ENCODE measurements around the gene SORL1.

Gene SORL1

DNA sequence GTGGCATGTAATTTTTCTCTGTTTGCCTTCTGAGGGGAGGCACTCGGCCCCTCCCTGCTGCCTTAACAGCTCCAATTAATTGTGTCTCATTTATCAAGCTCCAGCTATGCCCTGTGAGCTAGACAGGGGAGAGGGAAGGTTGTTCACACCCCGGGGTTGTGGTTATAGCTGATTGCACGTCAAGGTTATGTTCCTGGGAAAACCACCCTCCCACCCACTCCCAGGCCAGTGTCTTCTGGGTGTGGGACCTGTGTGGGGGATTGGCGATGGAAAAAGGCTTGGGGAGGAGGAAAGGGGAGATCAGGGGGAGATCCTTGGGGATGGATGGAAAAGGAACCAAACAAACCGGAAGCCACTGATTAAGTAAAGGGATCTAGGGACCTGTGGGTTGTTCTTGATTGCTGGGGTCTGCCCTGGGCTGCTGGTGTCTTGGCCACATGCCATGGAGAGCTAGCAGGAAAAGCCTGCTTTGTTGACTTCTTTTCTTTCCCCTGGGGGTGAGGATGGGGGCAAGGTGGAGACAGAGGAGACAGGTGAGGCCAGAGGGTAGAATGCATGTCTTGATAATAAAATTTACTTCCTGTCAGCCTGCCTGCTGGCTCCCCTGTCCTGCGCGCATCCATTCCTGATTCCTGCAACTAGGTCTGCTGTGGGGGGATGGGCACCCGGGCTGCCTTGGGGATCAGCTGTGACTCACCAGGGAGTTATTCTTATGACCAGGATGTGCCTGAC, 14.1 kb downstream of the SORL1 start:
- H3K79me2 ChIP-seq (ENCODE audit: insufficient read depth, low read length): peaks cover 85% of the 10 kb centered on the region
- peaks cover 74% of the 10 kb centered on the region for H3K4me1 ChIP-seq (ENCODE audit: insufficient read depth, low read length, severe bottlenecking)
- H3K4me2 ChIP-seq (ENCODE audit: low read length): peak overlapping the region; percentile 59
- H3K4me3 ChIP-seq (ENCODE audit: low read depth, low read length, poor library complexity, severe bottlenecking): peak overlapping the region; percentile 34
- no peak for TF ChIP-seq EZH2 (IDR thresholded peaks at IDR 0.05; ENCODE audit: borderline replicate concordance, low read length)
- TF ChIP-seq, protein P1, sequence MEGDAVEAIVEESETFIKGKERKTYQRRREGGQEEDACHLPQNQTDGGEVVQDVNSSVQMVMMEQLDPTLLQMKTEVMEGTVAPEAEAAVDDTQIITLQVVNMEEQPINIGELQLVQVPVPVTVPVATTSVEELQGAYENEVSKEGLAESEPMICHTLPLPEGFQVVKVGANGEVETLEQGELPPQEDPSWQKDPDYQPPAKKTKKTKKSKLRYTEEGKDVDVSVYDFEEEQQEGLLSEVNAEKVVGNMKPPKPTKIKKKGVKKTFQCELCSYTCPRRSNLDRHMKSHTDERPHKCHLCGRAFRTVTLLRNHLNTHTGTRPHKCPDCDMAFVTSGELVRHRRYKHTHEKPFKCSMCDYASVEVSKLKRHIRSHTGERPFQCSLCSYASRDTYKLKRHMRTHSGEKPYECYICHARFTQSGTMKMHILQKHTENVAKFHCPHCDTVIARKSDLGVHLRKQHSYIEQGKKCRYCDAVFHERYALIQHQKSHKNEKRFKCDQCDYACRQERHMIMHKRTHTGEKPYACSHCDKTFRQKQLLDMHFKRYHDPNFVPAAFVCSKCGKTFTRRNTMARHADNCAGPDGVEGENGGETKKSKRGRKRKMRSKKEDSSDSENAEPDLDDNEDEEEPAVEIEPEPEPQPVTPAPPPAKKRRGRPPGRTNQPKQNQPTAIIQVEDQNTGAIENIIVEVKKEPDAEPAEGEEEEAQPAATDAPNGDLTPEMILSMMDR (IDR thresholded peaks at IDR 0.05; ENCODE audit: low read length): no peak
- H2AFZ ChIP-seq (ENCODE audit: low read length): no peak overlapping the region
- no peaks in the 10 kb centered on the region for H3K9me2 ChIP-seq (ENCODE audit: low read depth, low read length)
- H3K36me3 ChIP-seq (ENCODE audit: insufficient read depth, low read length): peaks cover 33% of the 10 kb centered on the region
- no peaks in the 10 kb centered on the region for H3K27me3 ChIP-seq (ENCODE audit: insufficient read depth, low read length)
- no peaks in the 10 kb centered on the region for H3K9me3 ChIP-seq (ENCODE audit: low read length)
- no peaks in the 10 kb centered on the region for H3F3A ChIP-seq (ENCODE audit: insufficient read depth, low read length)
- no peaks in the 10 kb centered on the region for H4K20me1 ChIP-seq (ENCODE audit: insufficient read depth, low read length)
- peak overlapping the region; percentile 14; the same call in 1 of the 2 replicates for H3K9ac ChIP-seq (ENCODE audit: low read length)
- peak overlapping the region; percentile 91 for H3K27ac ChIP-seq (ENCODE audit: low read depth, low read length, poor library complexity, severe bottlenecking)

DNA sequence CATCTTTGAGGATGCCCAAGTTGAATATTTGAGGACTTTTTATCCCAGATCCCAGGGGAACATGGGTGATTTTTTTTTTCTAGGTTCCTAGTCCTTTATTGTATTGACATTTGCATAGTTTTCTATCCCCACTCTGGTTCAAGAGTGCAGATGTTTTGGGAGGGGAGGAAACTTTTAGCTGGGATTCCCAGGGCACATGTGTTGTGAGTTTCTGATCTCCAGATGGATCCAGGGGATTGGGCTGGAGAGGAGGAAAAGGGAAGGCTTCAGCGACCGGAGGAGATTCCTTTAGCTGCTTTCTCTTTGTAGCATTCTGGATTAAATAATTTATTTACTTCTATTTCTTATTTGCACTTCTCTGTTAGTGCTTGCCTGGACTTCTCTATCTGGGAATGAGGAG, 15.4 kb downstream of the SORL1 start:
- TF ChIP-seq EZH2 (IDR thresholded peaks at IDR 0.05; ENCODE audit: borderline replicate concordance, low read length): no peak
- TF ChIP-seq, protein P1 (IDR thresholded peaks at IDR 0.05; ENCODE audit: low read length): no peak
- Histone ChIP-seq H3K9me2 (ENCODE audit: low read depth, low read length) (no peaks in the 10 kb centered on the region), H3K9me3 (ENCODE audit: low read length) (no peaks in the 10 kb centered on the region), H3K27ac (ENCODE audit: low read depth, low read length, poor library complexity, severe bottlenecking) (peak overlapping the region; percentile 79), H3K4me3 (ENCODE audit: low read depth, low read length, poor library complexity, severe bottlenecking) (peak overlapping the region; percentile 30), H3K36me3 (ENCODE audit: insufficient read depth, low read length) (peaks cover 45% of the 10 kb centered on the region), H3K79me2 (ENCODE audit: insufficient read depth, low read length) (peaks cover 73% of the 10 kb centered on the region), H3K27me3 (ENCODE audit: insufficient read depth, low read length) (no peaks in the 10 kb centered on the region), H3K4me1 (ENCODE audit: insufficient read depth, low read length, severe bottlenecking) (peaks cover 62% of the 10 kb centered on the region), H3F3A (ENCODE audit: insufficient read depth, low read length) (no peaks in the 10 kb centered on the region), H3K9ac (ENCODE audit: low read length) (peak overlapping the region; percentile 36; the same call in 1 of the 2 replicates), H4K20me1 (ENCODE audit: insufficient read depth, low read length) (no peaks in the 10 kb centered on the region), H2AFZ (ENCODE audit: low read length) (no peak overlapping the region), H3K4me2 (ENCODE audit: low read length) (peak overlapping the region; percentile 53)

DNA sequence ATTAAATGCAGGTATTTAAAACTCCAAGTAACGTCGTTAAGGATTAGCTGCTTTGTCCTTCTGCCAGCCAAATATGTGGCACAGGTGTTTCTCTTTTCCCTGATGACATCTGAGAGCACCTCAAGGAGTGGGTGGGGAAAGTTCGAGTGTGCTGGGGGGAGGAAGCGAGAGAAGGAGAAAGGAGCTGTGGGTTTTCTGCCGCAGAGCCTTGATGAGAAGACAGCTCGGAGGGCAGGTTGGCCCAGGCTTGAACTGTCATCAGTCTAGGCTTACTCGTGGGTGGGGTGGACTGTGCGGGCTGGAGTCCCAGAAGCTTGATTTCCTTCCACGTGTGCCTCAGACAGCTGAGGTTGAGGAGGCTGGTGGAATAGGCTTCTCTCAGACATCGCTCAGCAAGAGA, 15.9 kb downstream of the SORL1 start:
- H3K79me2 ChIP-seq (ENCODE audit: insufficient read depth, low read length): peaks cover 68% of the 10 kb centered on the region
- H3K27ac ChIP-seq (ENCODE audit: low read depth, low read length, poor library complexity, severe bottlenecking): peak overlapping the region; percentile 79
- H2AFZ ChIP-seq (ENCODE audit: low read length): no peak overlapping the region
- H4K20me1 ChIP-seq (ENCODE audit: insufficient read depth, low read length): no peaks in the 10 kb centered on the region
- peak overlapping the region; percentile 53 for H3K4me2 ChIP-seq (ENCODE audit: low read length)
- H3K9me2 ChIP-seq (ENCODE audit: low read depth, low read length): no peaks in the 10 kb centered on the region
- TF ChIP-seq, protein P1 (IDR thresholded peaks at IDR 0.05; ENCODE audit: low read length): no peak
- no peak for TF ChIP-seq EZH2 (IDR thresholded peaks at IDR 0.05; ENCODE audit: borderline replicate concordance, low read length)
- peaks cover 57% of the 10 kb centered on the region for H3K4me1 ChIP-seq (ENCODE audit: insufficient read depth, low read length, severe bottlenecking)
- H3K27me3 ChIP-seq (ENCODE audit: insufficient read depth, low read length): no peaks in the 10 kb centered on the region
- no peak overlapping the region for H3K4me3 ChIP-seq (ENCODE audit: low read depth, low read length, poor library complexity, severe bottlenecking)
- no peaks in the 10 kb centered on the region for H3K9me3 ChIP-seq (ENCODE audit: low read length)
- H3F3A ChIP-seq (ENCODE audit: insufficient read depth, low read length): no peaks in the 10 kb centered on the region
- H3K36me3 ChIP-seq (ENCODE audit: insufficient read depth, low read length): peaks cover 47% of the 10 kb centered on the region
- H3K9ac ChIP-seq (ENCODE audit: low read length): peak overlapping the region; percentile 36; the same call in 1 of the 2 replicates
